Measurements from ENCODE around the gene TARS2. TPM values are rescaled to one million over a fixed set of nuclear protein-coding genes. Genes with fewer than 3 reads are reported as not detected.
A peak's percentile ranks its signal among the peaks of the same experiment; 100 is the strongest.

Gene TARS2
- 18.8 and 23.2 TPM in 2 replicates for total RNA-seq
- long read RNA-seq, transcript TARS2-214 (16 exons, 2,162 nt): minor isoform, 24 of 112 reads
- long read RNA-seq, transcript TARS2-204 (18 exons, 2,729 nt): major isoform, 55 of 112 reads
- long read RNA-seq, partial matches to known transcripts: 3 of 112 reads
- long read RNA-seq, other reads (novel, unspliced or antisense): 29 of 112 reads

- peak within 1 kb of the TSS; percentile 95 for H3K27ac Mint-ChIP-seq (ENCODE audit: unreplicated experiment)
- peaks cover 11% of the 10 kb centered on the region for H3K4me1 Mint-ChIP-seq (ENCODE audit: unreplicated experiment)
- H3K4me3 Mint-ChIP-seq (ENCODE audit: unreplicated experiment): peak within 1 kb of the TSS; percentile 96
- DNase-seq (ENCODE audit: extremely low spot score, unreplicated experiment): peak; percentile 98
- H3K9me3 Mint-ChIP-seq (ENCODE audit: unreplicated experiment): no peaks in the 10 kb centered on the region
- peak; percentile 54 for TF ChIP-seq CTCF (IDR thresholded peaks at IDR 0.05)
- no peaks in the 10 kb centered on the region for H3K27me3 Mint-ChIP-seq (ENCODE audit: unreplicated experiment)
- H3K36me3 Mint-ChIP-seq (ENCODE audit: unreplicated experiment): peaks cover 10% of the 10 kb centered on the region
Observed at GRCh38 chr1:150486966-150487762, at the start of gene TARS2. Gene TARS2, plus strand, starts transcription at chr1:150487419. Its CDS starts 32 bp downstream, at chr1:150487451.

DNA sequence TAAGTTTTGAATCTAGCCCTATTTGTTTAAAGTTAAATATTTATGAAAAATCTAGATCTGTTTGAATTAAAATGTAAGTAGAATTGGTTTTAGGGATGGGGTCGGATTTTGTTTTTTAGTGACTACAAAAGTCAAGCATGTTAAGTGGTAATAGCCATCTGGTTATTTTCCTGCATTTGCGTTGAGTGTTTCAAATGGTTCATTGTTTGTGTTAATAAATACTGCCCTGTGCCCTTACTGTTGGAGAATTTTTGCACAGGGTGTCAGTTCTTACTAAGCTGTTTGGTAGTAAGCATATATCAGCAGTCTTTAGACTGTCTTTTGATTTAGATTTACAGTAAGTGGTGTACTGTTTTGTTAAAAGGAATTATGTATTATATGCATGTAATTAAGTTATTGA lies 46.1 kb upstream of the TARS2 start:
- no peak overlapping the region for H3K27ac Mint-ChIP-seq (ENCODE audit: unreplicated experiment)
- H3K27me3 Mint-ChIP-seq (ENCODE audit: unreplicated experiment): no peaks in the 10 kb centered on the region
- DNase-seq (ENCODE audit: extremely low spot score, unreplicated experiment): no peak
- H3K4me1 Mint-ChIP-seq (ENCODE audit: unreplicated experiment): no peaks in the 10 kb centered on the region
- no peak for TF ChIP-seq CTCF (IDR thresholded peaks at IDR 0.05)
- peaks cover under 1% of the 10 kb centered on the region for H3K9me3 Mint-ChIP-seq (ENCODE audit: unreplicated experiment)
- H3K4me3 Mint-ChIP-seq (ENCODE audit: unreplicated experiment): no peak overlapping the region
- H3K36me3 Mint-ChIP-seq (ENCODE audit: unreplicated experiment): peaks cover 41% of the 10 kb centered on the region

- DNase-seq (ENCODE audit: extremely low spot score, unreplicated experiment): no peak
- Mint-ChIP-seq H3K9me3 (ENCODE audit: unreplicated experiment) (no peaks in the 10 kb centered on the region), H3K36me3 (ENCODE audit: unreplicated experiment) (peaks cover 48% of the 10 kb centered on the region), H3K27me3 (ENCODE audit: unreplicated experiment) (no peaks in the 10 kb centered on the region), H3K4me1 (ENCODE audit: unreplicated experiment) (no peaks in the 10 kb centered on the region), H3K4me3 (ENCODE audit: unreplicated experiment) (no peak overlapping the region), H3K27ac (ENCODE audit: unreplicated experiment) (no peak overlapping the region)
- TF ChIP-seq CTCF (IDR thresholded peaks at IDR 0.05): no peak
Observed at GRCh38 chr1:150444232-150444631, 43.0 kb upstream of the TARS2 start.

DNA sequence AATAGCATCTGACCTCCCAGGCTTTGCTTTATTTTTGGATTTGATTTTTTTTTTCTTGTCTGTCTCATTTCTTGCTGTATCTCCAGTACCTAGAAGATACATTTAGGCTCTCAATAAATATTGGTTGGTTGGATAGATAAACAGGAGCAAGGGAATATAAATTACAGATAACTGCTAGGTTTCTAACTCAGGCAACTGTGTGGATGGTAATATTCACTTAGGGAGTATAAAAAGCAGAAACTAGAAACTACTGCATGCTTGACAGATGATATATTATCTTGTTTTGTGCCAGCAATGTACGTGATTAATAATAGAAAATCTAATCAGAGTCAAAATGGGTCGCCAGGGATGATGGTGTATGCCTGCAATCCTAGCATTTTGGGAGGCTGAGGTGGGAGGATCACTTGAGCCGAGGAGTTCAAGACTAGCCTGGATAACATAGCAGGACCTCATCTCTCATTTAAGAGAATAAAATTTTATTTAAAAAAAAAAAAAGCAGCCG lies 31.0 kb upstream of the TARS2 start:
- no peak overlapping the region for H3K27ac Mint-ChIP-seq (ENCODE audit: unreplicated experiment)
- no peak for DNase-seq (ENCODE audit: extremely low spot score, unreplicated experiment)
- H3K4me1 Mint-ChIP-seq (ENCODE audit: unreplicated experiment): no peaks in the 10 kb centered on the region
- H3K36me3 Mint-ChIP-seq (ENCODE audit: unreplicated experiment): peaks cover 23% of the 10 kb centered on the region
- H3K27me3 Mint-ChIP-seq (ENCODE audit: unreplicated experiment): no peaks in the 10 kb centered on the region
- no peak overlapping the region for H3K4me3 Mint-ChIP-seq (ENCODE audit: unreplicated experiment)
- no peak for TF ChIP-seq CTCF (IDR thresholded peaks at IDR 0.05)
- H3K9me3 Mint-ChIP-seq (ENCODE audit: unreplicated experiment): no peaks in the 10 kb centered on the region

GRCh38 chr1:150464422-150464826 lies 22.8 kb upstream of the TARS2 start:
- peak; percentile 79 for TF ChIP-seq CTCF (IDR thresholded peaks at IDR 0.05)
- H3K9me3 Mint-ChIP-seq (ENCODE audit: unreplicated experiment): no peaks in the 10 kb centered on the region
- H3K27ac Mint-ChIP-seq (ENCODE audit: unreplicated experiment): no peak overlapping the region
- peak; percentile 84 for DNase-seq (ENCODE audit: extremely low spot score, unreplicated experiment)
- H3K36me3 Mint-ChIP-seq (ENCODE audit: unreplicated experiment): peaks cover 11% of the 10 kb centered on the region
- H3K27me3 Mint-ChIP-seq (ENCODE audit: unreplicated experiment): no peaks in the 10 kb centered on the region
- no peaks in the 10 kb centered on the region for H3K4me1 Mint-ChIP-seq (ENCODE audit: unreplicated experiment)
- no peak overlapping the region for H3K4me3 Mint-ChIP-seq (ENCODE audit: unreplicated experiment)

All from osteocyte (in vitro differentiated cells).